KMS-11 (cell line): ENCODE data around the gene RARB.

ENCODE experiments used
- H2AFZ ChIP-seq: fragments of 200-600 bp; sonication (generic); 2 replicates; pipeline ENCODE4 v1.6.1; 2016; ENCODE audit warnings: antibody characterized with exemption, mixed run types, low read depth
- H3K27ac ChIP-seq: fragments of 200-600 bp; sonication (generic); 2 replicates; pipeline ENCODE4 v1.6.1; 2016; ENCODE audit warnings: mild to moderate bottlenecking, mixed run types
- H3K27me3 ChIP-seq: fragments of 200-600 bp; sonication (generic); 2 replicates; pipeline ENCODE4 v1.6.1; 2017; ENCODE audit warnings: mild to moderate bottlenecking, low read depth, mixed run types, moderate library complexity; ENCODE audit not compliant: insufficient read depth
- H3K36me3 ChIP-seq: fragments of 200-600 bp; sonication (generic); 2 replicates; pipeline ENCODE4 v1.6.1; 2017; ENCODE audit warnings: mild to moderate bottlenecking, mixed run types; ENCODE audit not compliant: insufficient read depth
- H3K4me1 ChIP-seq: fragments of 200-600 bp; sonication (generic); 2 replicates; pipeline ENCODE4 v1.6.1; 2016; ENCODE audit warnings: mild to moderate bottlenecking, low read depth, mixed run types; ENCODE audit not compliant: poor library complexity, severe bottlenecking
- H3K4me2 ChIP-seq: fragments of 200-600 bp; sonication (generic); 2 replicates; pipeline ENCODE4 v1.7.0; 2016; ENCODE audit warnings: mild to moderate bottlenecking, mixed run types
- H3K4me3 ChIP-seq: fragments of 200-600 bp; sonication (generic); IDR thresholded peaks from 2 replicates; pipeline ENCODE4 v1.6.1; 2017; ENCODE audit warnings: low read depth, low read length, mixed read lengths; ENCODE audit not compliant: insufficient read depth
- H3K79me2 ChIP-seq: fragments of 200-600 bp; sonication (generic); 2 replicates; pipeline ENCODE4 v1.6.1; 2016; ENCODE audit warnings: low read depth, mixed run types; ENCODE audit not compliant: insufficient read depth
- H3K9ac ChIP-seq: fragments of 200-600 bp; sonication (generic); 2 replicates; pipeline ENCODE4 v1.6.1; 2016; ENCODE audit warnings: mild to moderate bottlenecking, mixed run types
- H4K20me1 ChIP-seq: fragments of 200-600 bp; sonication (generic); 2 replicates; pipeline ENCODE4 v1.6.1; 2016; ENCODE audit warnings: mild to moderate bottlenecking, mixed run types; ENCODE audit not compliant: insufficient read depth
- CTCF ChIP-seq: fragments of 200-600 bp; sonication (generic); conservative IDR thresholded peaks from 2 replicates; pipeline ENCODE4 v1.6.1; 2017; ENCODE audit warnings: low read depth, mild to moderate bottlenecking, antibody characterized with exemption, low read length, moderate library complexity, mixed read lengths

RARB gene

GRCh38 chr3:25565807-25566206 lies 137.7 kb downstream of the RARB start:
- Histone ChIP-seq H3K27me3 (no peaks in the 10 kb centered on the region), H3K9ac (no peak overlapping the region), H3K79me2 (no peaks in the 10 kb centered on the region), H3K4me2 (no peak overlapping the region), H4K20me1 (no peaks in the 10 kb centered on the region), H3K4me3 (no peak overlapping the region), H3K27ac (no peak overlapping the region), H2AFZ (no peak overlapping the region), H3K4me1 (no peaks in the 10 kb centered on the region), H3K36me3 (no peaks in the 10 kb centered on the region)
- no peak for TF ChIP-seq CTCF

- no peak overlapping the region for H3K4me3 ChIP-seq
- no peaks in the 10 kb centered on the region for H3K27me3 ChIP-seq
- no peak overlapping the region for H3K9ac ChIP-seq
- no peak for TF ChIP-seq CTCF
- H3K79me2 ChIP-seq = no peaks in the 10 kb centered on the region
- H4K20me1 ChIP-seq = no peaks in the 10 kb centered on the region
- no peak overlapping the region for H2AFZ ChIP-seq
- H3K4me2 ChIP-seq = no peak overlapping the region
- no peaks in the 10 kb centered on the region for H3K4me1 ChIP-seq
- H3K36me3 ChIP-seq = no peaks in the 10 kb centered on the region
- no peak overlapping the region for H3K27ac ChIP-seq
These were observed 138.4 kb downstream of the RARB start for GRCh38 chr3:25566358-25566920.

GRCh38 chr3:25567388-25567787 lies 139.3 kb downstream of the RARB start:
- Histone ChIP-seq H3K36me3 (no peaks in the 10 kb centered on the region), H3K9ac (no peak overlapping the region), H3K27ac (no peak overlapping the region), H3K4me2 (no peak overlapping the region), H2AFZ (no peak overlapping the region), H3K27me3 (no peaks in the 10 kb centered on the region), H3K4me1 (no peaks in the 10 kb centered on the region), H3K4me3 (no peak overlapping the region), H3K79me2 (no peaks in the 10 kb centered on the region), H4K20me1 (no peaks in the 10 kb centered on the region)
- no peak for TF ChIP-seq CTCF

- no peak overlapping the region for H3K4me3 ChIP-seq
- H3K4me1 ChIP-seq = no peaks in the 10 kb centered on the region
- H3K27me3 ChIP-seq = no peaks in the 10 kb centered on the region
- no peak overlapping the region for H2AFZ ChIP-seq
- no peak overlapping the region for H3K27ac ChIP-seq
- H3K4me2 ChIP-seq = no peak overlapping the region
- no peak for TF ChIP-seq CTCF
- H3K79me2 ChIP-seq = no peaks in the 10 kb centered on the region
- H3K36me3 ChIP-seq = no peaks in the 10 kb centered on the region
- H3K9ac ChIP-seq = no peak overlapping the region
- no peaks in the 10 kb centered on the region for H4K20me1 ChIP-seq
These were observed 139.9 kb downstream of the RARB start for GRCh38 chr3:25567806-25568524.
